Activated CD8-positive, alpha-beta memory T cell treated with anti-CD3 and anti-CD28 coated beads, Interleukin-2, amount 50 U/mL, for 24 hours (primary cell): ENCODE results near the gene ITGB8.

ENCODE experiments used
- DNase-seq: peaks from one replicate; pipeline ENCODE4 v3.0.0-alpha.2; 2020; ENCODE audit errors: extremely low read depth

Gene ITGB8

DNA sequence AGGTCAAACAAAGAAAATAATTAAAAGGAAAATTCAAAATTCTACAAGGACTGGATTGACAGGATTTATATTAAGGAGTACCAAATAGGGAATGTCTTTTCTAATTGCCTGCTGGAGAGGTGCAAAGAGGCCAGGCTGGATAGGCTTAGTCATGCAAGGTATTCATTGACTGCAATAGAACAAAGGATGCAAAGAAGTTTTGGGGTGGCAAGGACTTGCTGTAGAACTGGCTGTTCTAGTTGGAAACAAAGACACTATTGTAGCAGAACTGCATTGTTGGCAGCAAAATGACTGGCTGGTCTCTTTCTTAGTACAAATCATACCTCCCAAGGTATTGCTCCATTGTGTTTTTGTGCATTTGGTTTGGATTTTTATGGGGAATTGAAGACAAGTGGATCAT lies 10.1 kb downstream of the ITGB8 start:
- no peak for DNase-seq

DNA sequence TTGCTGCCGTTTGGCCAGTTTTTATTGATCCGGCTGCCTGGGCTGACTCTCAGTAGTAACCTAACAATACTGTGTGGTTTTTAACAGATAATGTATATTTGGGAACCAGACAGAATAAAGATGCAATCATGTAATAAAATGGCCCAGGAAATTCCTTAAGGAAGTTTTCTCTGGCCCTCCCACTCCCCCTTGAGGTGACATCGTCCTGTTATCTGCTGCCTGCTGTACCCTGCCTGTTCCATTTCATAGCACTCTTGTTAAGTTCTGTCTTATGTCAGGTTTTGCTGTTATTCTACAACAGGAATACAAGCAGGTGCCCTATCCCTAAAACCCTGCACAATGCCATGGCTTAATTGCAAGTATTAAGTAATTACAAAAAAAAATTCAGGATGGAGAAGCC lies 12.5 kb downstream of the ITGB8 start:
- no peak for DNase-seq

- no peak for DNase-seq
These were observed 13.2 kb downstream of the ITGB8 start for GRCh38 chr7:20343941-20344340.

DNA sequence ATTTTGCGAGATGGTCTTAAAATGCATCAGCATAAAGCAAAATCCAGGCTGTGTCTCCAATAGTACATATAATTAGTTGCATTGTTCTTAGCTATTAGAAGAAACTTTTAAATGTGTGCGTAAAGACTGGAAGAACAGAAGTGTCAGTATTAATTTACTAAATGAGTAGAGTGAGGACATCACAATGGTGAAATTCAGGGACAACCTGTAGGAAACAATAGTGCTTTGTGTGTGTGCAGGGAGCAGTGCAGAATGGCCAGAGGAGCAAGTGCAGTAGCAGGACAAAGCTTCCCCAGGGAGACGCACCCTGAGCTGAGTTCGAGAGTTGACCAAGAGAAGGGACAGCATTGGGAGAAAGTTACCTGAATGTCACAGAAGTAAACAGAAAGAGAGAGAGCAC lies 13.7 kb downstream of the ITGB8 start:
- DNase-seq: no peak

DNA sequence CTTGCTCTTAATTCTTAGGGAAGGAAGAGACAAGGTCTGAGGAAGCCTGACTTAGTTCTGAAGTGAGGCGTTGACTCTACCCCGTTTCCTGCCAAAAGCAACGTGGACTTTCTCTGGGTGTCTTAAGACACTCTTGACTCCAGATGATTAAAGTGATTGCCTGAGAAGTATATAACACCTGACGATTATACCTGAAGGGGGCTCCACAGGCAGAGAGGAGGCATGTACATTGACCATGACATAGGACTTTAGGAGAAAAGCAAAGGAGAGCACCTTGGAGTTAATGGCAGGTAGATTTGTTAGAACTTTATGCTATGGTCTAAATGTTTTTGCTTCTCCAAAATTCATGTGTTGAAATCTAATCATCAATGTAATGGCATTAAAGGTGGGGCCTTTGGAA lies 15.9 kb downstream of the ITGB8 start:
- no peak for DNase-seq

GRCh38 chr7:20347680-20348079 lies 17.0 kb downstream of the ITGB8 start:
- no peak for DNase-seq

DNA sequence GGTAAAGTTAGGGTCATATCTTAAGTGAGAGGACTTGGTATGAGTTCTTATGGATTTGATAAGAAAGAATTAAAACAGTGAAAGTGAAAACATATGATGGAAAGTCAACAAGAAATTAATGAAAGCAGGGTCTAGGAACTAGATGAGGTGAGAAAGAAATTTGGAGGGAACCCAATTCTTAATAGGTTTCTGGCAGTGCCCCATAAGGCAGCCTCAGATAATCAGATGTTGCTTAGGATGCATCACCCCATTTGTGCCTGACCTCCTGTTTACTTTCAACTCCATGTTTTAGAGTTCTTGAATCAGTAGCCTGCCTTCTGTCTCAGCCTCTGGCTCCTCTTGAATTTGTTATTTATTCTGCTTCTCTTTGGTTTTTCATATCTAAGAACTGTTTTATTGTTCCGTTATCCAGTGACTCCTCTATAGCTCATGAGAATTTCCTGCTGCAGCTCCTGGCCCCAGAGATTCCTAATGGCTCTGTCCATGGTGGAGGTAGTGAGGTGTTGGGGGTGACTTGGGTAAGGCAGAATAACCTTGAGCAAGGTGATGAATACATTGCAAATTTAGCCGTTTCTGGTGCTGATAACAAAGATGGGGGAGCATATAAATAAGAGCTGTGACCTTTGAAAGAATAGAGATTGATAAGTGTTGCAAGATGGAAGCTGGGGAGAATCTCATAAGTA lies 17.6 kb downstream of the ITGB8 start:
- no peak for DNase-seq

DNA sequence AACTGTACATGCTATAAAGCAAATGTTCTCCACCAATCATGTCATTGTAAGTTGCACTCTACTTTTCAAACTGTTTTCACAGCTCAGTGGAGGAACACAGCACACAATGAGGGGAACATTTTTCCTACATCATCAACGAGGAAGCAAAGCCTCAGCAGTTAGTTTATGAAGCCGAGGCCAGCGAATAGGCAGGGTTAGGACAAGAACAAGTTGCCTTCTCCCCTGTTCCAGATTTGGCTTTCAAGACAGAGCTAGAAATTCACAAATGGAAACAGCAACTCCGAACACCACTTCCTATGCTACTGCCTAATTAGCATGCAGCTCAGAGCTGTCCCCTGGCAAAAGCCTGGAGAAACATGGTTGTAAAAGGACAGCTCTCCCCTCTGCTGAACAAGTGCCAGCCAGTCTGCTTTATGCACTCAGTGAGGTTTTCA lies 19.8 kb downstream of the ITGB8 start:
- no peak for DNase-seq

DNA sequence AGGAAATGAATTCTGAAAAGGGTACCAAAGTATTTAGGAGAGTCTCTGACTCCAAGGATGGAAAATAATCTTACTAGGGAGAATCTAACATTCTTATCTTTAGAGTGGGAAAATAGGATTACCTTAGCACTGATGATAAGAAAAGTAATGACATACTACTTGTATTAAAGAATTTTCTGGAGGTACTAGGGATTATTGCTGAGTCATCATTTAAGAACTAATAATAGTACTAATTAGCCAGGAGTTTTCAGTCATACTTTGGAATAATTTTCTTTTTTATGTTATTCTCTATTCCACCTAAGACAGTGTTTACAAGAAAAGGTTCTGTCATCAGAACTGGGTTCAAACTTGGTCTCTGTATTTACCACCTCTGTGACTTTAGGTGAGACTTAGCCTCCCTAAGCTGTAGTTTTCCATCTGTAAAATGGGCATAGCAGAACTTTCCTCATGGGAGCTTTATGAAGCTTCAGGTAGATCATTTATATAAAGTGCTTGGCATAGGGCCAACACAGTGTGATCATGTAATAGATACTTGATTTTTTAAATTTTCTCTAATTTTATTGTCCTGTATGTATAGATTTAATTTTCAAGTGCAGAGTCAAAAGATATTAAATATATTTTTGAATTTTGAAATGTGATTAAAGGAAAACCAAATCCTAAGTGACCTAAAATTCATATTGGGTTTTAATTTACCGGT lies 20.4 kb downstream of the ITGB8 start:
- DNase-seq: no peak

GRCh38 chr7:20351901-20352300 lies 21.2 kb downstream of the ITGB8 start:
- no peak for DNase-seq

- DNase-seq: no peak
These were observed 22.0 kb downstream of the ITGB8 start for GRCh38 chr7:20352573-20353306.

DNA sequence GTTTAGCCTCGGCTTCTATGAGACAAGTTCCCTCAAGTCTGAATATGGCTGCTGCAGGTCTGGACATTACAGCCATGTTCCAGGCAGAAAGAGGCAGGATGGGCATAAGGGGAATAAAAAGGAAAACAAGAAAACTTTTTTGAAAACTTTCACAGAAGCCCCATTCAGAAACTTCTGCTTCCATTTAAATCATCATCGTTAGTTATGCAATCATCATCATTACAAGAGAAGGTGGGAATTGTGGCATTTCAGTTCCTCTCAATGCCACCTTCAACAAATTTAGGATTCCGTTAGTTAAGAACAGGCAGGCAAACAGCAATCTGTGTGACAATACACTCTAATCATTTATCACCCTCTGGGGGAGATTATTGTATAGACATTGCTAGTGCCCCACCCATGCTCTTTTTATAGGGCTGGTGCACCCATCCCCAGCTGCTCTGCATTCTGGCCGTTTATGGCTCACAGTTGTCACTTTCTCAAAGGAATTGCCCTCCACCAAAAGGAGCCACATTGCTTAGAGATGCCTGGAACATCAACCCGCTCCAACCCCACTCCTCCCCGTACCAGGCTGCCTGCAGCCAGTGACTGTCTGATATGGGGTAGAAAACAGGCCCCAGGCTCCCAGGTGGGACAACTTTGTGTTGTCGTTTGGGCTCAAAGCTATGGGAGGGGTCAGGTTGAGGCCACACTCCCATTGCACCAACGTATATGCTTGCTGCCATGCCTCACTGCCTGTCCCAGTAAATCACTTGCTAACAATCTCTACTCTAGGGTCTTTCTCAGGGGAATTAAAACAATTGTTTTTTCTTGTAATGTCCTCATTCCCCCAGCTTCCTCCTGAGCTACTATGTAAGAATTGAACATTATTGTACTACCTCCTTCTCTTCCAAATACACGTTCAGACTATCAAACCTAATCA lies 24.2 kb downstream of the ITGB8 start:
- no peak for DNase-seq

GRCh38 chr7:20358106-20358505 lies 27.4 kb downstream of the ITGB8 start:
- DNase-seq: no peak

DNA sequence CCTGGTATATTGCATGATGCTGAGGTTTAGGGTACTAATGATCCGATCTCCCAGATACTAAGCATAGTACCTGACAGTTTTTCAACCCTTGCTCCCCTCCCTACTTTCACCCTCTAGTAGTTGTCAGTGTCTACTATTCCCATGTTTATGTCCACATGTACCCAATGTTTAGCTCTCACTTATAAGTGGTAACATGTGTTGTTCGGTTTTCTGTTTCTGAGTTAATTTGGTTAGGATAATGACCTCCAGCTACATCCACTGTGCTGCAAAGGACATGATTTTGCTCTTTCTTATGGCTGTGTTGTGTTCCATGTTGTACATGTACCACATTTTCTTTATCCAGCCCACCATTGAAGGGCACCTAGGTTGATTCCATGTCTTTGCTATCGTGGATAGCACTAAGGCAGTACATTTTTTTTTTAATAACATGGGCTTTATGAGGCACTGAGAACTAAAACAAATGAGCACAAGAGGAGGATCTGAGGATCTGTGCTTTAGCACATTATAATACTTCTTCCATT lies 28.1 kb downstream of the ITGB8 start:
- DNase-seq: no peak

GRCh38 chr7:20359341-20359963 lies 28.8 kb downstream of the ITGB8 start:
- DNase-seq: no peak

DNA sequence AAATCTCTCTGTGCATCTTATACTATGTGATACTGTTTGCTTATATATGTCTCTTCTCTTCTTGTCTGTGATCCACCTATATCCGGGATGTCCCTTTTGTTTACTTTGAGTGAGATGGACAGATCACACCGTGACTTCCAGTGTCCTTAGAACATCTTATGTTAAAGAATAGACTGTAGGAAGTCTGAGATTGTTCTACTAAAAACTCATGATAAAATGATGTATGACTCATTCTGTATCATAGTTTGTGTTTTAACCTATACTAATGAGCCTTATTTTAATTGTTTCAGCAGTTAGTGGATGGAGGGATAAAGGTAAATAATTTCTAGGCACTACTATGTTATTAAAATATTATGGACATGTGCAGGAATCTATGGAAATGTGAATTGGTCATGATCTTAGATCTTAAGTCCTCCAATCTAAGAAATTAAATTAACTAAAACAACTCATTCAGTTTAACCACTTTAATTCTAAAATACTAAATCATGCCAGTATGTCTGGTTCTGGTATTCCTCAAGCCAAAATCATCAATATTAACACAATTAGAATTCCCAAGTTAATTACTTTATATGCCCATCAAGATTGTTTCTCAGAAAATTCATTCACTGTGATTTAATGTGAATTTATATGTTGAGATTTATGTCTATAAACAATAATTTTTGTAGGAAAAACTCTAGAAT lies 32.0 kb downstream of the ITGB8 start:
- DNase-seq: no peak

GRCh38 chr7:20364571-20365196 lies 34.0 kb downstream of the ITGB8 start:
- DNase-seq: no peak

DNA sequence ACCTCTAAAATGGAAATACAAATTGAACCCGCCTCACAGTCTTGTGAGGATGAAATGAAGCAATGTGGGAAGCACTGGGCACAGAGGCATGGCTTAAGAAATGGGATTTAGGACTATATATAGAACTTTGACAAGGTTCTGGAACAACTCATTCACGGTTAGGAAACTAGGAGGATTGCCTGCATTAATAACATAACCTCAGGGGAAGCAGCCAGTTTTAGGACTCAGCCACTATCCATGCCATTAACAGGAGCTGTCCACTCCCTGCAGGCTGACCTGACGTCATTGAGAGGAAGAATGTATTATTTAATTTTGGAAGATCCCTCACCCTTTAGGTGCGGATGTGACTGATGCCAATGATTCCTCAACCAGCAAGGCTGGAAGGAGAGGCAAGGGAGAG lies 34.8 kb downstream of the ITGB8 start:
- no peak for DNase-seq

- DNase-seq: no peak
These were observed 43.7 kb downstream of the ITGB8 start for GRCh38 chr7:20374399-20374798.

DNA sequence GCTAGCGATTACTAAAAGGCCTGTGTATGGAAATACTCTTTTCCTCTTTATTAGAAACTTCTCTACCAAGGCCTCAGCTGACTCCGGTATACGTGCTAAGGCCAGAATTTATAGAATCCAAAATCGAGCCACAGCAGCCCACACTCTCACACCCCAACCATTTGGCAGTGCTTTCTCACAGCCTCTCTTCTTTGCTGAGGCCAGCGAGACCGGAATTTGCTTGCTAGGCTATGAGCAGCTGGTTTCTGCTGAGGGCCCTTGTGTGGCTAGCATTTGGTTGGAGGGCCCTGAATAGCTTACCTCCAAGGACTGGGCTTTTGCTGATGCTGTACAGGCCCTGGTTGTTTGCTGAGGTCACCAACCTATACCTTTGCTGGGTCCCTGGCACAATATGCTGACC lies 46.1 kb downstream of the ITGB8 start:
- DNase-seq: no peak
